ENCODE results near the gene ST3GAL4.

DNA sequence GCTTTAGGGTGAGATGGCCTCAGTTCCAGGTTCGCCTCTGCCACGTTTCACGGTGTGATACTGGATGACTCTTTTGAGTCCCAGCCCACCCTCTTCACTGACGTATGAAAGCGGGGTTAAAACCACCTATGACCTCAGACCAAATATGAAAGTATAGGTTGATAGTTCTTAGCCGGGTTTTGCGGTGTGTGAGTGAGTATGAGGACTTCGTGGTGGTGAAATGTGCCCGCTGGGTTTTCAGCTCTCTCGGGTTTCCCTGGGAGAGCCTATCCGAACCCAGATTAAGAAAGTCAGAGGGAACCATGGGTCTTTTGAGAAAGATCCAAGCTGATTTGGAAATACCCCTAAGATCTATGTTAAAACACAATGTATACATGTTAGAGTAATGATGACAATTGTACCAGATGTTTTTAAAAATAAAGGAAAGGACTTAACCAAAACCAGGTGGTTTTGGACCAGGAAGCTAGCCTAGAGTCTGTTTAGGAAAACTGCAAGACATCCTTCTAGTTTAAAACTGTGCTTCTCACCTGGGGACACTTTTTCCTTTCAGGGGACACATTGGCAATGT, 25.8 kb upstream of the ST3GAL4 start:
- TF ChIP-seq, protein P1, sequence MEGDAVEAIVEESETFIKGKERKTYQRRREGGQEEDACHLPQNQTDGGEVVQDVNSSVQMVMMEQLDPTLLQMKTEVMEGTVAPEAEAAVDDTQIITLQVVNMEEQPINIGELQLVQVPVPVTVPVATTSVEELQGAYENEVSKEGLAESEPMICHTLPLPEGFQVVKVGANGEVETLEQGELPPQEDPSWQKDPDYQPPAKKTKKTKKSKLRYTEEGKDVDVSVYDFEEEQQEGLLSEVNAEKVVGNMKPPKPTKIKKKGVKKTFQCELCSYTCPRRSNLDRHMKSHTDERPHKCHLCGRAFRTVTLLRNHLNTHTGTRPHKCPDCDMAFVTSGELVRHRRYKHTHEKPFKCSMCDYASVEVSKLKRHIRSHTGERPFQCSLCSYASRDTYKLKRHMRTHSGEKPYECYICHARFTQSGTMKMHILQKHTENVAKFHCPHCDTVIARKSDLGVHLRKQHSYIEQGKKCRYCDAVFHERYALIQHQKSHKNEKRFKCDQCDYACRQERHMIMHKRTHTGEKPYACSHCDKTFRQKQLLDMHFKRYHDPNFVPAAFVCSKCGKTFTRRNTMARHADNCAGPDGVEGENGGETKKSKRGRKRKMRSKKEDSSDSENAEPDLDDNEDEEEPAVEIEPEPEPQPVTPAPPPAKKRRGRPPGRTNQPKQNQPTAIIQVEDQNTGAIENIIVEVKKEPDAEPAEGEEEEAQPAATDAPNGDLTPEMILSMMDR (IDR thresholded peaks at IDR 0.05) = no peak
- TF ChIP-seq RFX5 (IDR thresholded peaks at IDR 0.05) = no peak
- TF ChIP-seq, protein P2, sequence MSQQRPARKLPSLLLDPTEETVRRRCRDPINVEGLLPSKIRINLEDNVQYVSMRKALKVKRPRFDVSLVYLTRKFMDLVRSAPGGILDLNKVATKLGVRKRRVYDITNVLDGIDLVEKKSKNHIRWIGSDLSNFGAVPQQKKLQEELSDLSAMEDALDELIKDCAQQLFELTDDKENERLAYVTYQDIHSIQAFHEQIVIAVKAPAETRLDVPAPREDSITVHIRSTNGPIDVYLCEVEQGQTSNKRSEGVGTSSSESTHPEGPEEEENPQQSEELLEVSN (IDR thresholded peaks at IDR 0.05; ENCODE audit: borderline replicate concordance, low read depth) = no peak

All from A549 (cell line).